K562 (cell line): ENCODE results near the gene CAMK2G. TPM values are rescaled to one million over a fixed set of nuclear protein-coding genes. Genes with fewer than 3 reads are reported as not detected.

Source experiments
- ATAC-seq: fragments of 200-7000 bp; cut with Tn5 transposase; 3 replicates; pipeline ENCODE4 v1.9.1; 2020; ENCODE audit warnings: moderate library complexity
- BruUV-seq: library from RNA; stranded (reverse); fragments of 400-500 nt; replicated peaks from 2 replicates; lab custom pipeline; 2021; lab: Mats Ljungman, UMichigan
- CTCF ChIA-PET: fragments of 300-600 bp; formaldehyde crosslinking; extraction: SDS; loops from one replicate; lab custom pipeline; 2021; ENCODE audit warnings: low intra/inter-chr PET ratio; lab: Yijun Ruan, JAX
- POLR2A ChIA-PET: fragments of 300-600, 350-650 bp; sonication (Branson Sonifier 250); formaldehyde crosslinking; extraction: SDS; loops from one replicate; lab custom pipeline; 2021; ENCODE audit warnings: antibody characterized with exemption, inconsistent platforms; lab: Yijun Ruan, JAX
- DNase-seq, 4 experiments: peaks; one replicate each; pipeline versions ENCODE4 v3.0.0 to v3.0.0-alpha.2; 2011 to 2018; ENCODE audit warnings: low spot score in 3 of 4, mixed read lengths in 3 of 4; ENCODE audit errors: extremely low read depth in 1 of 4
- FAIRE-seq: peaks from 2 replicates; lab custom pipeline; 2011; peaks lifted over from hg19 to GRCh38; lab: Jason Lieb, UNC
- H2AFZ ChIP-seq: 2 replicates; pipeline ENCODE4 v1.6.0; 2011; ENCODE audit warnings: low read depth, low read length, control low read depth, inconsistent platforms
- H3K27ac ChIP-seq: fragments of 200-600 bp; 3 replicates; pipeline ENCODE4 v1.8.0; 2011; ENCODE audit warnings: low read depth, mild to moderate bottlenecking, control low read depth, inconsistent platforms, low read length, moderate library complexity, mixed read lengths; ENCODE audit errors: extremely low read depth
- H3K27me3 ChIP-seq, 2 experiments: fragments of 300-600 bp in 1 of 2; 2 replicates in 1 of 2; 3 replicates in 1 of 2; pipeline versions ENCODE4 v1.6.0 to v1.8.0; 2011; ENCODE audit warnings: inconsistent platforms in 2 of 2, low read length in 2 of 2, mild to moderate bottlenecking in 1 of 2, mixed read lengths in 1 of 2, moderate library complexity in 1 of 2; ENCODE audit not compliant: control insufficient read depth in 2 of 2, insufficient read depth in 2 of 2
- H3K36me3 ChIP-seq: fragments of 300-600 bp; 3 replicates; pipeline ENCODE4 v1.8.0; 2011; ENCODE audit warnings: mild to moderate bottlenecking, low read length, inconsistent platforms; ENCODE audit not compliant: control insufficient read depth, insufficient read depth
- H3K4me1 ChIP-seq, 2 experiments: fragments of 200-600 bp in 1 of 2; replicated peaks in 1 of 2; 2 replicates in 1 of 2; 3 replicates in 1 of 2; pipeline versions ENCODE4 v1.5.1 to v1.8.0; 2011; ENCODE audit warnings: inconsistent platforms in 2 of 2, low read length in 2 of 2, mild to moderate bottlenecking in 1 of 2, mixed read lengths in 1 of 2, moderate library complexity in 1 of 2; ENCODE audit not compliant: control insufficient read depth in 2 of 2, insufficient read depth in 2 of 2
- H3K4me2 ChIP-seq: 2 replicates; pipeline ENCODE4 v1.6.1; 2011; ENCODE audit warnings: low read length, control low read depth, inconsistent platforms, mixed read lengths; ENCODE audit not compliant: insufficient read depth
- H3K4me3 ChIP-seq: fragments of 200-600 bp; sonication (generic), shearing (Covaris generic); 2 replicates; pipeline ENCODE4 v1.5.1; 2016; ENCODE audit warnings: control low read depth, inconsistent platforms
- H3K79me2 ChIP-seq: fragments of 200-600 bp; 3 replicates; pipeline ENCODE4 v1.8.0; 2011; ENCODE audit warnings: low read length, inconsistent platforms; ENCODE audit not compliant: control insufficient read depth, insufficient read depth
- H3K9ac ChIP-seq, 2 experiments: 2 replicates each; pipeline versions ENCODE4 v1.6.0 to v1.6.1; 2011; ENCODE audit warnings: low read depth in 2 of 2, low read length in 2 of 2, control low read depth in 1 of 2, inconsistent platforms in 1 of 2, mild to moderate bottlenecking in 1 of 2, mixed read lengths in 1 of 2; ENCODE audit not compliant: insufficient read depth in 1 of 2
- H3K9me1 ChIP-seq: one replicate; pipeline ENCODE4 v1.6.0; 2011; ENCODE audit warnings: inconsistent platforms, mild to moderate bottlenecking, low read length, moderate library complexity; ENCODE audit not compliant: control insufficient read depth, insufficient read depth
- H3K9me3 ChIP-seq: replicated peaks from 2 replicates; pipeline ENCODE4 v1.5.1; 2011; ENCODE audit warnings: low read depth, low read length, inconsistent platforms; ENCODE audit not compliant: control insufficient read depth, insufficient read depth
- H4K20me1 ChIP-seq: replicated peaks from 2 replicates; pipeline ENCODE4 v1.6.1; 2011; ENCODE audit warnings: low read length, inconsistent platforms, mixed read lengths; ENCODE audit not compliant: control insufficient read depth, insufficient read depth
- HMGN3 ChIP-seq: IDR thresholded peaks from 2 replicates; pipeline ENCODE4 v1.6.1; 2011; ENCODE audit warnings: borderline replicate concordance, low read depth, mild to moderate bottlenecking, mixed read lengths, low read length; ENCODE audit not compliant: insufficient read length; ENCODE audit errors: extremely low read depth
- NCOA1 ChIP-seq: fragments of 450-650 bp; IDR thresholded peaks from 2 replicates; pipeline ENCODE4 v1.6.1; 2016; ENCODE audit warnings: low read depth
- PHF20 ChIP-seq: fragments of 450-650 bp; IDR thresholded peaks from 2 replicates; pipeline ENCODE4 v1.6.1; 2018; ENCODE audit not compliant: partially characterized antibody
- WHSC1 ChIP-seq: IDR thresholded peaks from one replicate; pipeline ENCODE4 v1.6.1; 2012; ENCODE audit warnings: low read length, control low read depth, inconsistent platforms
- ZNF224 ChIP-seq: sonication (generic); formaldehyde crosslinking; IDR thresholded peaks from 2 replicates; pipeline ENCODE4 v1.8.0; 2022; ENCODE audit warnings: mild to moderate bottlenecking, missing genetic modification reagents
- ZNF507 ChIP-seq: conservative IDR thresholded peaks from 2 replicates; pipeline ENCODE4 v1.6.1; 2017; ENCODE audit warnings: missing genetic modification characterization, missing compliant biosample characterization
- WGBS: fragments of 100-300 bp; shearing (Covaris generic); methylation state at CpG from one replicate; pipeline ENCODE4 v1.1.6; 2016; ENCODE audit warnings: low coverage, mixed read lengths; ENCODE audit not compliant: insufficient coverage; ENCODE audit errors: missing lambda C conversion rate; 5-methylcytosine and 5-hydroxymethylcytosine counted together
- in situ Hi-C: fragments of 300-500 bp; cut with MboI; formaldehyde crosslinking; loops from 4 replicates; pipeline ENCODE4 v1.15.0; 2018; ENCODE audit warnings: inconsistent platforms, mixed read lengths
- intact Hi-C: fragments of 100-400 bp; cut with micrococcal nuclease; formaldehyde crosslinking; loops from 2 replicates; pipeline ENCODE4 v1.14.2; 2022
- polyA plus RNA-seq, 8 experiments: library from polyadenylated mRNA; depleted of rRNA in 4 of 8; stranded (reverse) in 5 of 8; unstranded in 3 of 8; fragments of >200 nt; fragmentation: Nextera tagmentation in 2 of 8; fragmentation: Illumina TruSeq in 1 of 8; extraction: Ambion mirVana in 2 of 8; extraction: Trizol in 1 of 8; gene quantifications; 2 replicates each; pipeline versions ENCODE4 v1.2.1 to v1.2.3, GENCODE V29; 2011 to 2014; ENCODE audit warnings: inconsistent platforms in 1 of 8, missing spikeins in 1 of 8
- total RNA-seq, 7 experiments: library from RNA; depleted of rRNA in 6 of 7; stranded (reverse); fragments of >200 nt in 6 of 7; fragmentation: Illumina TruSeq in 2 of 7; extraction: Trizol in 2 of 7; gene quantifications; 2 replicates each; pipeline versions ENCODE4 v1.2.1 to v1.2.3, GENCODE V29; 2011 to 2021; ENCODE audit warnings: low replicate concordance in 1 of 7
- TF ChIP-seq, protein P1 (sequence below): fragments of 200-800 bp; sonication (Bioruptor generic); IDR thresholded peaks from 2 replicates; pipeline ENCODE4 v1.6.1; 2017; ENCODE audit warnings: missing genetic modification characterization, missing compliant biosample characterization

Gene CAMK2G
- total and polyA plus RNA-seq, 9 of the 15 experiments (the other 6 are each of a cell fraction or from before 2014, with no cell fraction given): 9.0 to 37.9 (median 32.6) TPM

DNA sequence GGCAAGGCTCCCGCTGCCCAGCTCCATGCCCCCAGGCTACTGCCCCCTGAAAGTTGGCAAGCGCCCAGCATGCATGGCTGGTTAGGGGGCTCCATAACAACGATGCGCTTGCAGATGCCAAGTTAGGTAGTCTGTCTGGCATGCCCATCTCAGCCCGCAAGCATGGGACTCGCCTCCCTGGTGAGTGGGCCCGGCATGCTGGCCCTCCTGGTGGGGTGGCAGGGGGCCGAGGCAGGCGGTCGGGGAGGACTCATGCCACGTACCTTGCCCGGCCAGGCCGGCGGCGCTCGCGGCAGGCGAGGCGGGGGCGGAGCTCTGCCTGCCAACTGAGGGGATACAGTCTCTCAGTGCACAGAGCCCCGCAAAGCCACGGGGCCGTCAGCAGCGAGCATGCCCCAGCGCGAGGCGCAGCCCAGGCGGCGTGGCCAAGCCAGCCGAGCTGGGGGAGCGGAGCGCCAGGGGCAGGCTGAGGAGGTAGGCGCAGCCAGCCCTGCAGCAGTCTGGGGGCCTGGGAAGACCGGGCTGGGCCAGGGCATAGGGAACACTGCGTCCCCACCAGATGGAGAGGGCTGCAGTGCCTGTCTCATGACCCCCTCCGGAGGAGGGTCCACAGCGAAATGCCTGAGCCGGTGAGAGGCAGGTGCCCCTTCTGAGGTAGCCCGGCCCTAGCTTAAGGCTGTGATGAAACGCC, 34.9 kb downstream of the CAMK2G start:
- CTCF ChIA-PET: no interaction called here
- no peak for ATAC-seq
- no peak for FAIRE-seq
- POLR2A ChIA-PET: interaction anchor here (0.6 to 1.4 kb wide), 5 partner anchors 18 to 67 kb away, joined by 3 to 5 read pairs (median 3); a partner anchor contains a TSS
- no peak overlapping the region for H3K4me2 ChIP-seq
- H4K20me1 ChIP-seq: no peaks in the 10 kb centered on the region
- H3K9me1 ChIP-seq: no peaks in the 10 kb centered on the region
- BruUV-seq: no TSS peak
- H3K27me3 ChIP-seq: no peaks in the 10 kb centered on the region
- no peak overlapping the region for H3K9ac ChIP-seq
- TF ChIP-seq HMGN3 (no peak), WHSC1 (no peak), NCOA1 (no peak), PHF20 (no peak), ZNF224 (CRISPR knock-in tag) (no peak), ZNF507 (tag) (no peak)
- TF ChIP-seq, protein P1, sequence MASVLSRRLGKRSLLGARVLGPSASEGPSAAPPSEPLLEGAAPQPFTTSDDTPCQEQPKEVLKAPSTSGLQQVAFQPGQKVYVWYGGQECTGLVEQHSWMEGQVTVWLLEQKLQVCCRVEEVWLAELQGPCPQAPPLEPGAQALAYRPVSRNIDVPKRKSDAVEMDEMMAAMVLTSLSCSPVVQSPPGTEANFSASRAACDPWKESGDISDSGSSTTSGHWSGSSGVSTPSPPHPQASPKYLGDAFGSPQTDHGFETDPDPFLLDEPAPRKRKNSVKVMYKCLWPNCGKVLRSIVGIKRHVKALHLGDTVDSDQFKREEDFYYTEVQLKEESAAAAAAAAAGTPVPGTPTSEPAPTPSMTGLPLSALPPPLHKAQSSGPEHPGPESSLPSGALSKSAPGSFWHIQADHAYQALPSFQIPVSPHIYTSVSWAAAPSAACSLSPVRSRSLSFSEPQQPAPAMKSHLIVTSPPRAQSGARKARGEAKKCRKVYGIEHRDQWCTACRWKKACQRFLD (CRISPR knock-in tag): no peak
- H3K27ac ChIP-seq: no peak overlapping the region
- intact Hi-C loops: no loop called here
- no peaks in the 10 kb centered on the region for H3K9me3 ChIP-seq
- H3K4me3 ChIP-seq: no peak overlapping the region
- 93% methylated on average over 33 of the region's 40 CpGs for WGBS
- peaks cover 0 to 10% of the 10 kb centered on the region in 2 experiments; a peak in 1 of 5 replicates for H3K4me1 ChIP-seq
- in situ Hi-C loops: no loop called here
- H3K36me3 ChIP-seq: peaks cover 56% of the 10 kb centered on the region; the same call in 2 of the 3 replicates
- DNase-seq: no peak
- no peaks in the 10 kb centered on the region for H3K79me2 ChIP-seq
- no peak overlapping the region for H2AFZ ChIP-seq
